Measurements from ENCODE around the gene PAPOLB.
A peak's percentile ranks its signal among the peaks of the same experiment; 100 is the strongest.

The PAPOLB gene

DNA sequence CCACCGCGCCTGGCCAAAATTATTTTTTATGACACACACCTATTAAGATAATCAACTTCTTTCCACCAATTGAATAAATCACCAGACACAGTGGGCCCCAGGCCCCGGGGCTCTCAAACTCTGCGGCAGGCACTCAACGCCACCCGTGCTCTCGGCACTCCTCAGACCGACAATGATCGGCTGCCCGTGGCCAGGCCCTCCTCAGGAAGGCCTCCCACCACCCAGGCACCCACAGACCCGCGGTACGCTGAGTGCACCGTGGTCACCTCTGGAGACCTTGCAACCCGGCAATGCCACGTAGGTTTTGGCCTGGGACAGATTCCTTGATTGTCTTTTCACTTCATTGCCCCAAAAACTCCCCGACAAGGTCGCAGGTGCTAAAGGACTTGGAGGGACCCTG is 14.8 kb upstream of the PAPOLB start:
- no peak for DNase-seq

DNA sequence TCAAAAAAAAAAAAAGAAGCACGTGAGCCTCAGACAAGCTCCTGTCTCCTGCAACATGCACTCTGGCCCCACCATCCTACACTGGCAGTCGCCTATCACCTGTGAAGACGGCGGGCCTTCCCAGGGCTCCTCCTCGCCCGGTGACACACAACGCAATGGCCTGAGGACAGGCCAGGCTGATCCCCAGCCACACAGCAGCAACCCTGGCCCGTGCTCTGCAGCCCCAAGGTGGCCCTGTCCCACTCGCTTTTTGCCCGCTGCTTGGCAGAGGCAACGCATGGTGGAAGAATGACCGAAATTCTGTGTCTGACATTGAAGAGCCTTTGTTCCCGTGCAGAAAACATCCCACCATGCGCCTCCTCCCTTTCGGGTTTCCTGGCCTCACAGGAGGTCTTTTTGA is 13.6 kb upstream of the PAPOLB start:
- DNase-seq = no peak

GRCh38 chr7:4873071-4873944 is 11.5 kb upstream of the PAPOLB start:
- DNase-seq = no peak

DNA sequence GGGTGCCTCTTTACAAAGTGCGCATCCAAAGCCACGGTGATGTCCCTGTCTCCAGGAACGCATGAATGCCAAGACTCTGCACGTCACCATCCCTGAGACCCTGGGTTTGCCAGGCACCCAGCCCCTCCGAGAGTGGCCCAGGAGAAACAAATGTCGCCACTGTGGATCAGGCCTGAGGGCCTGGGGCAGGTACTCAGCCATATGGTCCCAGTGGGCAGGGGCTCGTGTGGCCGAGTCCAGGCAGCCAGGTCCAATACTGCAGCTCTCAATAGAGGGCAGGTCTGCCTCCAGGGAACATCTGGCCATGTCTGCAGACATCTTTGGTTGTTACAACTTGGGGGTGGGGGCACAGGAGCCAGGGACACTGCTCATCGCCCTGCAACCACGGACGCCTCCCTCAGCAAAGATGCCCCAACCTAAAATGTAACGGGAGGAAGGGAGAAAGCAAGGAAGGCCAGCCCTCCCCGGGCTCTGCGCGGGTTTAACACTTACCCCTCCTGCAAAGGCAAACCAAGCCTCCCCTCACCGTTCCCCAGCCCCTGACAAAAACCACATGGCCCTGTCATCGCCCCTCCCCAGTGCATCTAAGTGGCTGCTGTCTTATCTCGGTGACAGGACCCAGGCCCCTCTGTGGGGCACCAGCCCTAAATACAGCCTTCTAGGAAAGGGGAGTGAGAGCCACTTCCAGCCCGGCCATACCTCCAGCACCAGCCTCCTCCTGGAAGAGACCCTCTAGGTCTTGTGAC is 10.3 kb upstream of the PAPOLB start:
- no peak for DNase-seq

- DNase-seq = no peak
Observed at GRCh38 chr7:4871056-4871680, 9.3 kb upstream of the PAPOLB start.

DNA sequence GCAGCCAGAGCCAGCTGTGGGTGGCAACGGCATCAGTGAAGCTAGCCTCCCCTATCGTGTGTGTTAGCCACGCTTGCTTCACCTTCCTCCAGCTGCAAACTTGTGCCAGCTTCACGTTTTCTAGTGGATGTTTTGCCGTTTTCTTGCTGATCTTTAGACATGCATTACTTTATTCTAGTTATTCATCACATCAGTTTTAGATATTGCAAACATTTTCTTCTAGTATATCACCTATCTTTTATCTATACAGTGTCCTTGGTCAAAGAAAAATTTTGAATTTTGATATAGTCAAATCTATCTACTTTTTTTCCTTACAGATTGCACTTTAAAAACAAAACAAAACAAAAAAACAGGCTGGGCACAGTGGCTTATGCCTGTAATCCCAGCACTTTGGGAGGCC is 6.7 kb upstream of the PAPOLB start:
- DNase-seq = no peak

DNA sequence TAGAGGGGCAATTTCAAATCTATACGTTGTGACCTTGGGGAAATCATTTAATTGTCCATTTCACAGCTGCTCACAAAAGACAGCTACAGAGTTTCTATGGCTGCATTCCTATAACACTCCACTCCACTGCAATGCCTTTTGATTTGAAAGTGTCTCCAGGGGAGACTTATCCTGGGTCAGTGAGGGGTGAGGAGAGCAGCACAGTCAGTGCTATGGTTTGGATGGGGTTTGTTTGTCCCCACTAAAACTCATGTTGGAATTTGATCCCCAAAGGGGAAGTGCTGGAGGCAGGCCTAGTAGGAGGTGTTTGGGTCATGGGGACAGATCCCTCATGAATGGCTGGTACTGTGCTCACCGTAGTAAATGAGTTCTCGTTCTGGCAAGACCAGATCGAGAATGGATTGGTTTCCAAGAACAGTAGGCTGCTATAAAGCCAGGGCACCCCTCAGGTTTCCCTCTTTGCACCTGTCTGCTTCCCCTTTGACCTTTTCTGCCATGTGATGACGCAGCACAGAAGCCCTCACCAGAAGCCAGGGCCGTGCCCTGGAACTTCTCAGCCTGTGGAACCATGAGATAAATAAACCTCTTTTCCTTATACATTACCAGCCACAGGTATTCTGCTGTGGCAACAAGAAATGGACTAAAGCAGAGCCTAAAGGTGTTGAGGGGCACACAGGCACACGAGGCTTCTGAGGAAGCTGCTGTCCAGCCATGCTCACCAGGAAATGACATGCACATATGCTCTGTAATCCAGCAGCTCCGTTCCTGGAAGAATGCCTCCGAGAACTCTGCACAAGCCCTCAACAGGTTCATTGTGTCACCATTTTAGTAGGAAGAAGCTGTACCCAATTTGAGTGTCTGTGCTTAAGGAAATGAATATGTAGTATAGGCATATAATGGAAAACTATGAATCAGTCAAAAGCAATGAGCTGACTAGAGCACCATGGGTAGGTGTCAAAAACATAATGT is 5.0 kb upstream of the PAPOLB start:
- DNase-seq = no peak

DNA sequence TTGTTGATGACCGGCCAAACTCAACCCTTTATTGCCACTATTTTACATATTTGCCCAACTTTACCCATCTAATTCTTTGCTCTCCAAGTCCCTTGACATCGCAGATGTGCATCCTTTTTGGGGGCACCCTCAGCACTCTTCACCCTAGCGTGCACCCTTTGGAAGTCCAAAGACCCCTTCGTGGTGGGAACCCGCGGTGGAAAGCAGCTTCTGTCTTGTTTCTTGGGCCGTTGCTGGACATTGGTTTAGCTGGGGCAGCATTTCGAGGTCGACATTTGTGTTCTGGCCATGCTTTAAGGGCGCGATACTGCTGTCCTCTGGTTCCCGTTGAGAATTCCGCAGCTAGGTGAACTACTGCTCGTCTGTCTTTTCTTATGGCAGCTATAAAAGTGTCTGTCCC is 326 bp upstream of the PAPOLB start:
- DNase-seq = no peak

- no peak for DNase-seq
Observed at GRCh38 chr7:4861227-4861626, 603 bp downstream of the PAPOLB start.

DNA sequence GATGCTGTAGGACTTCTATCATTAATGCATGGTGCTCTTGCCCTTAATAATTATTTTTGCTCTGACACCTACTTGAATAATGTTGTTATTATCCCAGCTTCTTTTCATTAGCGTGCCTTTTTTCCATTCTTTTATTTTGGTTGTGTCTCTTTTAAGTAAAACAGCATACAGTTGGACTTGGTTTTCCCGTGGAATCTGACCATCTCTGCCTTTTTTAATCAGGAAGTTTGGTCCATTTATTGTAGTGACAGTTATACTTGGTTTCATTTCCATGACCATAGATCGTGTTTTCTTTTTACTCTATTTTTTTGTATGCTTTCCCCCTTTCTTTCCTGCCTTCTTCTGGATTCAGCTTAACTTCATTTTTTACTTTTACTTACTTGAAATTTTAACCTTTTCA is 4.6 kb downstream of the PAPOLB start:
- DNase-seq = no peak

- DNase-seq = no peak
Observed at GRCh38 chr7:4856336-4857057, 5.3 kb downstream of the PAPOLB start.

DNA sequence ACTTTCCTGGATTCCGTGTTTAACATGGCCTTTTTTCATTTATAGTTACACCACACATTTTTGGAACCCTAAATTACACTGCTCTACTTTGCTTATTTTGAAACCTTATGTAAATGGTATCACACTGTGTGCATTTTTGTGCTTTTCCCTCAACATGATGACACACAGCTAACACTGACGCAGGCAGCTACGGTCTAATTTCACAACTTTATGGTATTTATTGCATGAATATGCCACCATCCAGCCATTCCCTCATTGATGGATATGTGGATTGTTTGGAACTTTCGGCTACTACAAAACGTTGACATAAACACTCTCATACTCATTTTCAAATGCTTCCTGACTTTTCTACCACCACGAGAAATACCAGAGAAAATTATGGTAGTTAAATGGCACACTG is 6.9 kb downstream of the PAPOLB start:
- no peak for DNase-seq

DNA sequence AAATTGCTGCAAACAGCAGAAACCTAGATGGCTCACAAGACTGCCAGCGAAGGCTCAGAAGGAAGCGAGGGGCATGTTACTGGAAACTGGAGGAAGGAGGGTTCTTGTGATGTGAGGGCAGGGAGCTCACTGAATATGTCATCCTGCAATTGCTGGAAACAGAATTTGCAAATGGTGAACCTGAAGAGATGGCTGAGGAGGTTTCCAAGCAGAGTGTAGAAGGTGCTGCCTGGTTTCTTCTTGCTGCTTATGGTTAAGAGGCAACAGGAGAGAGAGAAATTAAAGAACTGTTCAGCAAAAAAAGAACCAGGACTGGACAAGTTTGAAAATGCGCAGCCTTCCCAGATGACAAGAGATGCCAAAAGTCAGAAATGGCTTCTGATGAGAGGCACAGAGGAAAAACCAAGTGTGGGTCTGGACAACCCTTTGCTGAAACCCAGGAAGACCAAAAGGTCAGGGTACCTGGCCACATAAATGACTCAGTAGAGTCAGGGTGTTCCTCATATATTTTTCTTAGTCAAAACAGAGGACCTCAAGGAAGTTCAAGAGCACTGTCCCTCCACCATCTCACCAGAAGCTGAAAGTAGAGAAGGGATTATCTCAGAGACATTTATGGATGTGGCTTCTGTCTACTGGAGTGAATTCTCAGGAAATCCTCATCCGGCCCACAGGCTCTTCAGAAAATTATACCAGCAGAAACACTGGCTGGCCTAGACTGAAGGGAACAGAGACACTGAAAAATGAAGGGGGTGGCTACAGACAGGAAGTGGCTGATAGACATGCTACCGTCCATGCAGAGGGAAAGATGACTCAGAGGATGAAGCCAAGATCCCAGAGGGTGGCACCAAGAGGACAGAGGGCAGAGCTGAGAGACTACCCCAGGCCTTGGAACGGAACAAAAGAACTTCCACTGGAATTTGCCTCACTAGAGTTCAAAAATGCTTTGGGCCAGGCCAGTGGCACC is 10.1 kb downstream of the PAPOLB start:
- no peak for DNase-seq

DNA sequence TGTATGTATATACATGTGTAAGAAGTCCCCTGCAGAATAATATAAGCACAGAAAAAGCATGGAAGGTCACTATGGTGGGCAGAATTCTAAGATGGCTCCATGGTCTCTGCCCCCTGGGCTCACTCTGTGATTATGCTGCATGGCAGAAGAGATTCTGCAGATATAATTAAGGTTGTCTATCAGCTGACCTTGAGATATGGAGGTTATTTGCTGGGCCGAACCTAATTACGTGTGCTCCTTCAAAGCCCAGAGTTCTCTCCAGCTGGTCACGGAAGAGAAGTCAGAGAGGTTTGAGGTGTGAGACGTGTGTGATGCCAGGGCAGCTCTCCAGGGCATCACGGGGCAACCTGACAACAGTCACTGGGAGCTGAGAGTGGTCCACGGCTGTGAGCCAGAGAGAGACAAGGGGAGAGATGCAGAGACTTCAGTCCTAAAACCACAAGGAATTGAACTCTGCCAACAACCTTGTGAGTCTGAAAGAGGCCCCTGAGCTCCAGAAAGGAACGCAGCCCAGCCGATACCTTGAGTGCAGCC is 11.5 kb downstream of the PAPOLB start:
- DNase-seq = no peak

GRCh38 chr7:4849390-4849789 is 12.4 kb downstream of the PAPOLB start:
- DNase-seq = peak; percentile 25

- DNase-seq = no peak
Observed at GRCh38 chr7:4845740-4846142, 16.1 kb downstream of the PAPOLB start.

DNA sequence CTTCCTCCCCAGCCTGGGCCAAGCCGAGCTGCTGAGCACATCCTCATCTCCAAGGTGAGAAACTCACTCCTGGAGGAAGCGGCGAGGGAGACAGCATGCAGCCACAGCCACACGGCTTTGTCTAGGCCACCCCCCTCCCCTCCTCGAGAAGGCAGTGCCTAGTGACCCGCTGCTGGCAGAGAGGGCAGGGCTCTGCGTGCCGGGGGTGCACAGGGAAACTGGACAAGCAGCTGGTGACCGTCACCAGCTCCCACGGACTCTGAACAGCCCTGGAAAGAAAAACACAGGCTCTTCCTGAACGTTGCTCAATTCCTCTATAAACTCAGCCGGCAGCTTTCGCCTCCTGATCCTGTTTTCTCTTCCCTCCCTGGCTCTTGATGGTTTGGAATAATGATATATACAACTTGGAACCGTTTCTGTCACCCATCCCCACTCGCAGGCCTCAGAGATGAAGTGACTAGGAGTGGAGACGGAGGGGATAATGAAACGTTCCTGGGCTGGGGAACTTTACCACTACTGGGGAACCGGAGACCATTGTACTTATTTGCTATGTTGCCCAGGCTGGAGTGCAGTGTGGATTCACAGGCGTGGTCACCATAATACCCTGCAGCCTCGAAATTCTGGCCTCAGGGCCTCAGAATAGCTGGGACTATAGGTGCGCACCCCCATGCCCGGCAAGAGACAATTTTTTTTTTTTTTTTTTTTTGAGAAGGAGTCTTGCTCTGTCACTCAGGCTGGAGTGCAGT is 19.3 kb downstream of the PAPOLB start:
- no peak for DNase-seq

DNA sequence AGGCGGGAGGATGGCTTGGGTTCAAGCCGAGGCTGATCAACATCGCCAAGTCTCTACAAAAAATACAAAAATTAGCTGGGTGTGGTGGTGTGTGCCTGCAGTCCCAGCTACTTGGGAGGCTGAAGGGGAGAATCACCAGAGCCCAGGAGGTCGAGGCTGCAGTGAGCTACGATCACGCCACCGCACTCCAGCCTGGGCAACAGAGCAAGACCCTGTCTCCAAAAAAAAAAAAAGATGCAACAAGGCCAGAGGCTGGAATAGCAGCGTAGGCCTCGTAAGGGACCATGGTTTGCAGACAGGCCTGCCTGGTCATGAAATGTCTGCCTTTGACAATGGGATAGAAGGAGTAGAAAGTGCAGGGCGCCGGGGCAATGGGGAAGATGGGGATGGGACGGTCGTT is 20.0 kb downstream of the PAPOLB start:
- no peak for DNase-seq

- DNase-seq = no peak
Observed at GRCh38 chr7:4841007-4841784, 20.6 kb downstream of the PAPOLB start.

All from activated CD4-positive, alpha-beta T cell treated with anti-CD3 and anti-CD28 coated beads for 48 hours (primary cell).